B cell (primary cell): Measurements from ENCODE around the gene RSPH3. TPM values are rescaled to one million over a fixed set of nuclear protein-coding genes. Genes with fewer than 3 reads are reported as not detected.
A peak's percentile ranks its signal among the peaks of the same experiment; 100 is the strongest.

Experiments used
- ATAC-seq: fragments of 200-7000 bp; cut with Tn5 transposase; one replicate; pipeline ENCODE4 v1.10.0; 2021; ENCODE audit warnings: low read depth, mild to moderate bottlenecking, moderate number of reproducible peaks, moderate library complexity
- CTCF ChIA-PET: fragments of 350-600 bp; sonication (Branson Sonifier 250); formaldehyde crosslinking; loops from one replicate; lab custom pipeline; 2021; ENCODE audit warnings: antibody characterized with exemption, inconsistent platforms; lab: Charles Lee
- POLR2A ChIA-PET: fragments of 350-600 bp; sonication (Branson Sonifier 250); formaldehyde crosslinking; loops from one replicate; lab custom pipeline; 2021; ENCODE audit warnings: antibody characterized with exemption; lab: Charles Lee
- DNase-seq: peaks from one replicate; pipeline ENCODE4 v3.0.0; 2013
- H2AFZ ChIP-seq: 2 replicates; pipeline ENCODE4 v1.6.1; 2012; ENCODE audit warnings: mild to moderate bottlenecking, low read depth, low read length; ENCODE audit not compliant: insufficient read depth, poor library complexity, severe bottlenecking
- H3K27ac ChIP-seq, 2 donors: 1 replicate in 1 of 2; 2 replicates in 1 of 2; pipeline ENCODE4 v1.5.1; 2012 to 2013; ENCODE audit warnings: low read length in 2 of 2, mild to moderate bottlenecking in 2 of 2, moderate library complexity in 1 of 2
- H3K27me3 ChIP-seq, 4 experiments: fragments of 200-600 bp in 1 of 4; sonication (generic) in 1 of 4; replicated peaks in 1 of 4; 1 replicate in 2 of 4; 2 replicates in 2 of 4; pipeline versions ENCODE4 v1.6.1 to v1.7.0; 2013 to 2016; ENCODE audit warnings: low read length in 3 of 4, mild to moderate bottlenecking in 2 of 4, mixed read lengths in 1 of 4, moderate library complexity in 1 of 4; ENCODE audit not compliant: insufficient read depth in 4 of 4, control insufficient read depth in 3 of 4; ENCODE audit errors: control extremely low read depth in 1 of 4
- H3K36me3 ChIP-seq, 2 experiments: replicated peaks in 1 of 2; 1 replicate in 1 of 2; 2 replicates in 1 of 2; pipeline versions ENCODE4 v1.6.1 to v1.7.1; 2013; ENCODE audit warnings: low read length in 1 of 2; ENCODE audit not compliant: insufficient read depth in 2 of 2, control insufficient read depth in 1 of 2; ENCODE audit errors: control extremely low read depth in 1 of 2, extremely low read depth in 1 of 2
- H3K4me1 ChIP-seq, 2 donors: fragments of 200-600 bp in 1 of 2; sonication (generic) in 1 of 2; 1 replicate in 1 of 2; 2 replicates in 1 of 2; pipeline versions ENCODE4 v1.5.1 to v1.6.1; 2013 to 2017; ENCODE audit warnings: low read length in 2 of 2; ENCODE audit not compliant: control insufficient read depth in 2 of 2, insufficient read depth in 2 of 2
- H3K4me2 ChIP-seq: replicated peaks from 2 replicates; pipeline ENCODE3; 2012; ENCODE audit warnings: mild to moderate bottlenecking, low read depth, low read length; ENCODE audit not compliant: poor library complexity, severe bottlenecking
- H3K4me3 ChIP-seq, 5 experiments: fragments of 200-600 bp in 1 of 5; sonication (generic) in 1 of 5; 1 replicate in 3 of 5; 2 replicates in 2 of 5; pipeline versions ENCODE4 v1.5.1 to v1.7.0; 2011 to 2016; ENCODE audit warnings: low read length in 4 of 5, mild to moderate bottlenecking in 4 of 5, low read depth in 2 of 5, control low read depth in 1 of 5, moderate library complexity in 1 of 5; ENCODE audit not compliant: insufficient read depth in 1 of 5; ENCODE audit errors: control extremely low read depth in 1 of 5, extremely low read depth in 1 of 5
- H3K79me2 ChIP-seq: fragments of 200-600 bp; sonication (generic); one replicate; pipeline ENCODE4 v1.6.0; 2016; ENCODE audit warnings: low read length; ENCODE audit not compliant: control insufficient read depth, insufficient read depth
- H3K9ac ChIP-seq: fragments of 200-600 bp; sonication (generic); 2 replicates; pipeline ENCODE4 v1.6.1; 2017; ENCODE audit warnings: mild to moderate bottlenecking, low read length, moderate library complexity
- H3K9me3 ChIP-seq, 3 donors: one replicate each; pipeline versions ENCODE4 v1.6.1 to v1.7.1; 2013; ENCODE audit warnings: low read length in 2 of 3; ENCODE audit not compliant: control insufficient read depth in 2 of 3, insufficient read depth in 1 of 3; ENCODE audit errors: control extremely low read depth in 1 of 3
- H4K20me1 ChIP-seq: 2 replicates; pipeline ENCODE4 v1.6.0; 2012; ENCODE audit warnings: mild to moderate bottlenecking, low read length; ENCODE audit not compliant: insufficient read depth, control insufficient read depth, poor library complexity, severe bottlenecking
- H3K27ac Mint-ChIP-seq: one replicate; pipeline ENCODE4 v1.8.0; 2021; ENCODE audit warnings: mixed read lengths
- H3K27me3 Mint-ChIP-seq: one replicate; pipeline ENCODE4 v1.8.0; 2021; ENCODE audit warnings: mixed read lengths
- H3K4me1 Mint-ChIP-seq: one replicate; pipeline ENCODE4 v1.8.0; 2021; ENCODE audit warnings: mixed read lengths
- H3K4me3 Mint-ChIP-seq: one replicate; pipeline ENCODE4 v1.8.0; 2021; ENCODE audit warnings: mixed read lengths
- H3K9me3 Mint-ChIP-seq: one replicate; pipeline ENCODE4 v1.8.0; 2022; ENCODE audit warnings: mixed read lengths; ENCODE audit not compliant: insufficient read depth
- CTCF ChIP-seq: fragments of 200-600 bp; IDR thresholded peaks from one replicate; pipeline ENCODE4 v1.8.0; 2022; ENCODE audit warnings: antibody characterized with exemption, mild to moderate bottlenecking
- EZH2 ChIP-seq: IDR thresholded peaks from 2 replicates; pipeline ENCODE4 v1.6.1; 2012; ENCODE audit warnings: borderline replicate concordance, low read depth, mild to moderate bottlenecking, moderate library complexity, low read length; ENCODE audit not compliant: insufficient read depth, poor library complexity, severe bottlenecking
- WGBS: methylation state at CpG from one replicate; pipeline ENCODE4 v1.1.5; 2013; ENCODE audit warnings: missing lambda C conversion rate; ENCODE audit not compliant: insufficient coverage; 5-methylcytosine and 5-hydroxymethylcytosine counted together
- intact Hi-C: fragments of 100-400 bp; cut with micrococcal nuclease; formaldehyde crosslinking; loops from one replicate; pipeline ENCODE4 v1.10.0; 2022
- polyA plus RNA-seq: library from polyadenylated mRNA; depleted of rRNA; stranded (reverse); fragments of >200 nt; gene quantifications from 2 replicates; pipeline ENCODE4 v1.2.3, GENCODE V29; 2012
- total RNA-seq, 2 donors: library from RNA; stranded (reverse); fragments of 120-200 nt in 1 of 2; gene quantifications; 1 replicate in 1 of 2; 2 replicates in 1 of 2; pipeline versions ENCODE4 v1.2.3 to v1.2.4, GENCODE V29; 2013 to 2022

Gene RSPH3
- total and polyA plus RNA-seq, 2 donors (not counting 1 experiment from before 2014, with no cell fraction given), result 0.82 to 3.4 TPM

- peaks cover 43% of the 10 kb centered on the region for H3K4me1 Mint-ChIP-seq
- ATAC-seq (no peak), DNase-seq (no peak)
- Histone ChIP-seq H3K27me3 (no peaks in the 10 kb centered on the region), H3K9ac (no peak overlapping the region), H3K4me1 (peaks cover 26 to 29% of the 10 kb centered on the region in 2 donors), H3K27ac (no peak overlapping the region), H4K20me1 (peaks cover 6% of the 10 kb centered on the region), H3K4me2 (no peak overlapping the region), H2AFZ (no peak overlapping the region), H3K9me3 (no peaks in the 10 kb centered on the region), H3K36me3 (peaks cover 0 to 11% of the 10 kb centered on the region in 2 experiments), H3K79me2 (peaks cover 35% of the 10 kb centered on the region), H3K4me3 (no peak overlapping the region)
- intact Hi-C loops, result no loop called here
- ChIA-PET CTCF (interaction anchor here (2.3 kb wide), 1 partner anchor 56 kb away, joined by 8 read pairs; no protein-coding TSS in a partner anchor), POLR2A (interaction anchor here (0.8 kb wide), 1 partner anchor 51 kb away, joined by 3 read pairs; no protein-coding TSS in a partner anchor)
- TF ChIP-seq EZH2 (no peak), CTCF (no peak)
- no peak overlapping the region for H3K4me3 Mint-ChIP-seq
- no peaks in the 10 kb centered on the region for H3K9me3 Mint-ChIP-seq
- WGBS, result 98% methylated on average over 4 of the region's 10 CpGs
- H3K27ac Mint-ChIP-seq, result no peak overlapping the region
- H3K27me3 Mint-ChIP-seq, result no peaks in the 10 kb centered on the region
Observed at GRCh38 chr6:159047891-159048685, 48.1 kb upstream of the RSPH3 start.

- TF ChIP-seq CTCF, result no peak
- no peak for TF ChIP-seq EZH2
- Histone ChIP-seq H3K27ac (peak overlapping the region in 1 of 2 donors; percentile 99), H3K36me3 (peaks cover 4 to 32% of the 10 kb centered on the region in 2 experiments), H3K27me3 (no peaks in the 10 kb centered on the region), H3K9ac (peak overlapping the region; percentile 94), H2AFZ (no peak overlapping the region), H3K4me2 (peak overlapping the region; percentile 86), H3K4me1 (peaks cover 26 to 33% of the 10 kb centered on the region in 2 donors), H3K4me3 (peak overlapping the region in 1 of 5 experiments; percentile 96), H4K20me1 (peaks cover 6% of the 10 kb centered on the region), H3K79me2 (peaks cover 55% of the 10 kb centered on the region), H3K9me3 (no peaks in the 10 kb centered on the region)
- Mint-ChIP-seq H3K4me1 (peaks cover 49% of the 10 kb centered on the region), H3K27ac (peak overlapping the region; percentile 99), H3K9me3 (no peaks in the 10 kb centered on the region), H3K4me3 (peak overlapping the region; percentile 100), H3K27me3 (no peaks in the 10 kb centered on the region)
- DNase-seq (no peak), ATAC-seq (no peak)
- ChIA-PET CTCF (interaction anchor here (4.9 to 14.6 kb wide), 5 partner anchors 19 to 89 kb away, joined by 41 to 497 read pairs (median 164); no protein-coding TSS in a partner anchor), POLR2A (no interaction called here)
- WGBS, result no CpG with 5 or more reads among the region's 7 CpGs
- intact Hi-C loops, result loop anchor here (1.0 kb wide), 4 partner anchors 10 to 48 kb away; no protein-coding TSS in a partner anchor
Observed at GRCh38 chr6:159045801-159046200, 45.8 kb upstream of the RSPH3 start.
